HuH-7.5 (cell line): ENCODE data around the gene GNPTAB.
"Not testable (repeated sequence)": the region's sequence is repeated elsewhere in the genome, so short reads cannot be mapped to it uniquely, and the experiment has no call there.

ENCODE experiments used
- DNase-seq: peaks from one replicate; pipeline ENCODE4 v3.0.0; 2011; ENCODE audit warnings: low spot score

GNPTAB gene

GRCh38 chr12:101737476-101737875 is 93.3 kb downstream of the GNPTAB start:
- DNase-seq = no peak

- DNase-seq = not testable (repeated sequence)
Observed at GRCh38 chr12:101734482-101734881, 96.3 kb downstream of the GNPTAB start.

- no peak for DNase-seq
Observed at GRCh38 chr12:101733166-101733565, 97.6 kb downstream of the GNPTAB start.

GRCh38 chr12:101732318-101732717 is 98.4 kb downstream of the GNPTAB start:
- DNase-seq = no peak

GRCh38 chr12:101729842-101730241 is 100.9 kb downstream of the GNPTAB start:
- no peak for DNase-seq

GRCh38 chr12:101727098-101727497 is 103.7 kb downstream of the GNPTAB start:
- no peak for DNase-seq

GRCh38 chr12:101722392-101722791 is 108.4 kb downstream of the GNPTAB start:
- DNase-seq = no peak

GRCh38 chr12:101720118-101720517 is 110.6 kb downstream of the GNPTAB start:
- no peak for DNase-seq

- DNase-seq = no peak
Observed at GRCh38 chr12:101719566-101719965, 111.2 kb downstream of the GNPTAB start.

- no peak for DNase-seq
Observed at GRCh38 chr12:101714877-101715444, 115.8 kb downstream of the GNPTAB start.

GRCh38 chr12:101713930-101714329 is 116.8 kb downstream of the GNPTAB start:
- DNase-seq = no peak

GRCh38 chr12:101713059-101713682 is 117.6 kb downstream of the GNPTAB start:
- DNase-seq = peak; percentile 19

- no peak for DNase-seq
Observed at GRCh38 chr12:101710288-101710687, 120.5 kb downstream of the GNPTAB start.

- DNase-seq = no peak
Observed at GRCh38 chr12:101707131-101707782, 123.5 kb downstream of the GNPTAB start.

- DNase-seq = no peak
Observed at GRCh38 chr12:101706403-101706802, 124.4 kb downstream of the GNPTAB start.

- no peak for DNase-seq
Observed at GRCh38 chr12:101703487-101703886, 127.3 kb downstream of the GNPTAB start.

GRCh38 chr12:101700299-101700820 is 130.4 kb downstream of the GNPTAB start:
- no peak for DNase-seq

- DNase-seq = no peak
Observed at GRCh38 chr12:101698800-101699347, 131.9 kb downstream of the GNPTAB start.

GRCh38 chr12:101697930-101698799 is 132.6 kb downstream of the GNPTAB start:
- peak; percentile 50 for DNase-seq

GRCh38 chr12:101697197-101697929 is 133.4 kb downstream of the GNPTAB start, which contains the start of gene CHPT1:
Gene CHPT1, plus strand, starts transcription at chr12:101697640. Its CDS starts 222 bp downstream, at chr12:101697862.
- DNase-seq = peak; percentile 73
